Measurements from ENCODE around the gene GP2. TPM values are rescaled to one million over a fixed set of nuclear protein-coding genes. Genes with fewer than 3 reads are reported as not detected.

The GP2 gene
- total and polyA plus RNA-seq, 2 donors (not counting 1 experiment from before 2014, with no cell fraction given): not detected

DNA sequence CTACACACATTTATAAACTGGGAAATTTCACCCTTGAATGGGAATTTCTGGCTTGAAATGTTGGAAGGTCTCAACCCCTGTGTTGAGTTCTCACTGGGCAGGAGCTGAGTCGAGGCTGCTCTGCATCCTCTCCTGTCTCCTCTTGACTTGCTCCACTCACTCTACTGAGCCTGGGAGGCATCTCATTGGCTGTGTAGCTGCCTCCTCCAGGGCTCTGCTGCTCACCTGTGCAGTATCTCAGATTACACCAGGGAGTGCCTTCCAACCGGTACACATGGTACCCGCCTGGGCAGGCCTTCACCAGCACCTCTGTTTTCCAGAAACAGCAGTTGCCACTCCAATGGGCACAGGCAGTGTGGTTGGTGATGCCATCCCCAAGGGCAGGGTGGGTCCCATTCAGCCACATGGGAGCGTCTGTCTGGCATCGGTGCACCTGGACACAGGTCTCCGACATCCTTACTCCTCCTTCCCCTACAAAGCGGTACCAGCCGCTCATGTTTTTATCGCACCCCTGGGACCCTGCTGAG lies 3.7 kb downstream of the GP2 start:
- H3K36me3 ChIP-seq (replicated peaks in 1 of 2; ENCODE audit: control extremely low read depth in 1 of 2, control insufficient read depth in 1 of 2, extremely low read depth in 1 of 2, insufficient read depth in 2 of 2, low read length in 1 of 2): no peaks in the 10 kb centered on the region
- ChIA-PET POLR2A (no interaction called here), CTCF (no interaction called here)
- H3K79me2 ChIP-seq (ENCODE audit: control insufficient read depth, insufficient read depth, low read length): no peaks in the 10 kb centered on the region
- ATAC-seq (ENCODE audit: low read depth): no peak
- H3K27me3 Mint-ChIP-seq: peaks cover 14% of the 10 kb centered on the region
- no peaks in the 10 kb centered on the region for H3K4me1 ChIP-seq (ENCODE audit: control insufficient read depth in 2 of 2, insufficient read depth in 2 of 2, low read length in 2 of 2)
- H3K9me3 Mint-ChIP-seq (ENCODE audit: insufficient read depth): peaks cover 2% of the 10 kb centered on the region
- no peak overlapping the region for H3K4me2 ChIP-seq (replicated peaks; ENCODE audit: low read depth, low read length, poor library complexity, severe bottlenecking)
- no peak overlapping the region for H3K4me3 ChIP-seq (ENCODE audit: control extremely low read depth in 1 of 5, extremely low read depth in 1 of 5, insufficient read depth in 1 of 5, low read depth in 2 of 5, low read length in 4 of 5)
- no peaks in the 10 kb centered on the region for H3K4me1 Mint-ChIP-seq
- TF ChIP-seq, protein P1, sequence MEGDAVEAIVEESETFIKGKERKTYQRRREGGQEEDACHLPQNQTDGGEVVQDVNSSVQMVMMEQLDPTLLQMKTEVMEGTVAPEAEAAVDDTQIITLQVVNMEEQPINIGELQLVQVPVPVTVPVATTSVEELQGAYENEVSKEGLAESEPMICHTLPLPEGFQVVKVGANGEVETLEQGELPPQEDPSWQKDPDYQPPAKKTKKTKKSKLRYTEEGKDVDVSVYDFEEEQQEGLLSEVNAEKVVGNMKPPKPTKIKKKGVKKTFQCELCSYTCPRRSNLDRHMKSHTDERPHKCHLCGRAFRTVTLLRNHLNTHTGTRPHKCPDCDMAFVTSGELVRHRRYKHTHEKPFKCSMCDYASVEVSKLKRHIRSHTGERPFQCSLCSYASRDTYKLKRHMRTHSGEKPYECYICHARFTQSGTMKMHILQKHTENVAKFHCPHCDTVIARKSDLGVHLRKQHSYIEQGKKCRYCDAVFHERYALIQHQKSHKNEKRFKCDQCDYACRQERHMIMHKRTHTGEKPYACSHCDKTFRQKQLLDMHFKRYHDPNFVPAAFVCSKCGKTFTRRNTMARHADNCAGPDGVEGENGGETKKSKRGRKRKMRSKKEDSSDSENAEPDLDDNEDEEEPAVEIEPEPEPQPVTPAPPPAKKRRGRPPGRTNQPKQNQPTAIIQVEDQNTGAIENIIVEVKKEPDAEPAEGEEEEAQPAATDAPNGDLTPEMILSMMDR (IDR thresholded peaks at IDR 0.05): no peak
- no peaks in the 10 kb centered on the region for H4K20me1 ChIP-seq (ENCODE audit: control insufficient read depth, insufficient read depth, low read length, poor library complexity, severe bottlenecking)
- DNase-seq: no peak
- no peak overlapping the region for H2AFZ ChIP-seq (ENCODE audit: insufficient read depth, low read depth, low read length, poor library complexity, severe bottlenecking)
- no peak overlapping the region for H3K9ac ChIP-seq (ENCODE audit: low read length)
- H3K27ac Mint-ChIP-seq: no peak overlapping the region
- H3K27me3 ChIP-seq (replicated peaks in 1 of 4; ENCODE audit: control extremely low read depth in 1 of 4, control insufficient read depth in 3 of 4, insufficient read depth in 4 of 4, low read length in 3 of 4): no peaks in the 10 kb centered on the region
- intact Hi-C loops (cut with micrococcal nuclease): no loop called here
- H3K4me3 Mint-ChIP-seq: no peak overlapping the region
- 81% methylated on average over 9 of the region's 9 CpGs for WGBS (ENCODE audit: insufficient coverage)
- peaks cover 0 to 2% (median 0%) of the 10 kb centered on the region in 3 donors for H3K9me3 ChIP-seq (ENCODE audit: control extremely low read depth in 1 of 3, control insufficient read depth in 2 of 3, insufficient read depth in 1 of 3, low read length in 2 of 3)
- H3K27ac ChIP-seq (ENCODE audit: low read length in 2 of 2): no peak overlapping the region

DNA sequence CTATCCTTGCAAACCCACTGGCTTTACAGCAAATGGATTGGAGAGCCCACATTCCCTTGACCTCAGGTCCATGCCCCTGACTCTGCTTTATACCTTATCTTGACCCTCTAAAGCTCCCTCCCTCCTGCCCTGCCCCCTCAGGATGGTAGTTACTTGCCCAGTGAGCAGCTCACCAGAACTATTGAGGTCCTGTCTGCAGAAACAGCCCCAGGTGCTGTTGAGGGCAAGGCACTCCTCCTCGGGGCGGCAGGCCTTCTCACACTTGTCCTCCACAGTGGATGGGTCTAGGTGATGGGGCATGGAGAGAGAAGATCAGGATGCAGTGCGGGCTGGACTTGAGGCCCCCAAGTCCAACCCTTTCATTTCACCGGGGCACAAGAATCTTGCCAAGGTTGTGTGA lies 4.6 kb downstream of the GP2 start:
- Mint-ChIP-seq H3K4me1 (no peaks in the 10 kb centered on the region), H3K9me3 (ENCODE audit: insufficient read depth) (peaks cover 2% of the 10 kb centered on the region), H3K27ac (no peak overlapping the region), H3K27me3 (peaks cover 19% of the 10 kb centered on the region), H3K4me3 (no peak overlapping the region)
- ChIA-PET POLR2A (no interaction called here), CTCF (no interaction called here)
- 87% methylated on average over 2 of the region's 4 CpGs for WGBS (ENCODE audit: insufficient coverage)
- H3K4me2 ChIP-seq (replicated peaks; ENCODE audit: low read depth, low read length, poor library complexity, severe bottlenecking): no peak overlapping the region
- H3K36me3 ChIP-seq (replicated peaks in 1 of 2; ENCODE audit: control extremely low read depth in 1 of 2, control insufficient read depth in 1 of 2, extremely low read depth in 1 of 2, insufficient read depth in 2 of 2, low read length in 1 of 2): no peaks in the 10 kb centered on the region
- no peaks in the 10 kb centered on the region for H3K4me1 ChIP-seq (ENCODE audit: control insufficient read depth in 2 of 2, insufficient read depth in 2 of 2, low read length in 2 of 2)
- no peaks in the 10 kb centered on the region for H4K20me1 ChIP-seq (ENCODE audit: control insufficient read depth, insufficient read depth, low read length, poor library complexity, severe bottlenecking)
- H3K9me3 ChIP-seq (ENCODE audit: control extremely low read depth in 1 of 3, control insufficient read depth in 2 of 3, insufficient read depth in 1 of 3, low read length in 2 of 3): peaks cover 0 to 2% (median 0%) of the 10 kb centered on the region in 3 donors
- no peaks in the 10 kb centered on the region for H3K79me2 ChIP-seq (ENCODE audit: control insufficient read depth, insufficient read depth, low read length)
- no peak for ATAC-seq (ENCODE audit: low read depth)
- no peaks in the 10 kb centered on the region for H3K27me3 ChIP-seq (replicated peaks in 1 of 4; ENCODE audit: control extremely low read depth in 1 of 4, control insufficient read depth in 3 of 4, insufficient read depth in 4 of 4, low read length in 3 of 4)
- DNase-seq: no peak
- intact Hi-C loops (cut with micrococcal nuclease): no loop called here
- H3K27ac ChIP-seq (ENCODE audit: low read length in 2 of 2): no peak overlapping the region
- H2AFZ ChIP-seq (ENCODE audit: insufficient read depth, low read depth, low read length, poor library complexity, severe bottlenecking): no peak overlapping the region
- no peak overlapping the region for H3K9ac ChIP-seq (ENCODE audit: low read length)
- no peak for TF ChIP-seq EZH2 (IDR thresholded peaks at IDR 0.05; ENCODE audit: borderline replicate concordance, insufficient read depth, low read depth, low read length, poor library complexity, severe bottlenecking)
- TF ChIP-seq, protein P1 (IDR thresholded peaks at IDR 0.05): no peak
- no peak overlapping the region for H3K4me3 ChIP-seq (ENCODE audit: control extremely low read depth in 1 of 5, extremely low read depth in 1 of 5, insufficient read depth in 1 of 5, low read depth in 2 of 5, low read length in 4 of 5)
